GM23338 (cell line): ENCODE results near the gene OR2S2. TPM values are rescaled to one million over a fixed set of nuclear protein-coding genes. Genes with fewer than 3 reads are reported as not detected.

ENCODE experiments used
- ATAC-seq: fragments of 200-7000 bp; cut with Tn5 transposase; 3 replicates; pipeline ENCODE4 v1.9.1; 2020
- DNase-seq: peaks from one replicate; pipeline ENCODE4 v3.0.0-alpha.2; 2015; ENCODE audit warnings: low spot score
- H2AFZ ChIP-seq: fragments of 200-600 bp; sonication (generic); 2 replicates; pipeline ENCODE4 v1.8.0; 2016; ENCODE audit warnings: antibody characterized with exemption, mild to moderate bottlenecking, moderate library complexity
- H3F3A ChIP-seq: fragments of 200-600 bp; sonication (generic); replicated peaks from 2 replicates; pipeline ENCODE4 v1.8.0; 2017; ENCODE audit warnings: antibody characterized with exemption, mixed run types, low read depth
- H3K27ac ChIP-seq: fragments of 200-600 bp; sonication (generic); 2 replicates; pipeline ENCODE4 v1.6.1; 2016; ENCODE audit warnings: low read depth
- H3K27me3 ChIP-seq: fragments of 200-600 bp; sonication (generic); 2 replicates; pipeline ENCODE4 v1.8.0; 2016; ENCODE audit warnings: mild to moderate bottlenecking, mixed run types, moderate library complexity; ENCODE audit not compliant: insufficient read depth
- H3K36me3 ChIP-seq: fragments of 200-600 bp; sonication (generic); 2 replicates; pipeline ENCODE4 v1.8.0; 2016; ENCODE audit warnings: mild to moderate bottlenecking; ENCODE audit not compliant: insufficient read depth
- H3K4me1 ChIP-seq: fragments of 200-600 bp; sonication (generic); 2 replicates; pipeline ENCODE4 v1.8.0; 2016; ENCODE audit warnings: mild to moderate bottlenecking, moderate library complexity; ENCODE audit not compliant: insufficient read depth
- H3K4me2 ChIP-seq: fragments of 200-600 bp; sonication (generic); 2 replicates; pipeline ENCODE4 v1.7.1; 2017; ENCODE audit warnings: mixed run types
- H3K4me3 ChIP-seq: fragments of 200-600 bp; sonication (generic); 2 replicates; pipeline ENCODE4 v1.6.1; 2016; ENCODE audit warnings: mixed run types
- H3K79me2 ChIP-seq: fragments of 200-600 bp; sonication (generic); replicated peaks from 2 replicates; pipeline ENCODE4 v1.8.0; 2017; ENCODE audit warnings: mild to moderate bottlenecking; ENCODE audit not compliant: insufficient read depth
- H3K9me2 ChIP-seq: fragments of 200-600 bp; sonication (generic); 2 replicates; pipeline ENCODE4 v1.8.0; 2017; ENCODE audit not compliant: insufficient read depth
- H4K20me1 ChIP-seq: fragments of 200-600 bp; sonication (generic); replicated peaks from 2 replicates; pipeline ENCODE4 v1.8.0; 2017; ENCODE audit warnings: mild to moderate bottlenecking; ENCODE audit not compliant: insufficient read depth
- H3K27ac Mint-ChIP-seq: 2 replicates; pipeline ENCODE4 v1.8.0; 2020; ENCODE audit warnings: inconsistent platforms, mild to moderate bottlenecking, moderate library complexity, mixed read lengths
- H3K27me3 Mint-ChIP-seq: 3 replicates; pipeline ENCODE4 v1.8.0; 2022; ENCODE audit warnings: low read depth, mild to moderate bottlenecking, moderate library complexity, mixed read lengths, inconsistent platforms; ENCODE audit not compliant: insufficient read depth, poor library complexity
- H3K36me3 Mint-ChIP-seq: 3 replicates; pipeline ENCODE4 v1.8.0; 2021; ENCODE audit warnings: low read depth, mild to moderate bottlenecking, inconsistent platforms, moderate library complexity, mixed read lengths
- H3K4me1 Mint-ChIP-seq: 3 replicates; pipeline ENCODE4 v1.8.0; 2020; ENCODE audit warnings: mild to moderate bottlenecking, inconsistent platforms, mixed read lengths
- H3K4me3 Mint-ChIP-seq: 3 replicates; pipeline ENCODE4 v1.8.0; 2021; ENCODE audit warnings: moderate library complexity, mild to moderate bottlenecking, inconsistent platforms, mixed read lengths
- H3K9me3 Mint-ChIP-seq: 3 replicates; pipeline ENCODE4 v1.8.0; 2020; ENCODE audit warnings: moderate library complexity, mild to moderate bottlenecking, inconsistent platforms, mixed read lengths
- CREB1 ChIP-seq: fragments of 250-450 bp; sonication (Bioruptor Pico); IDR thresholded peaks from 2 replicates; pipeline ENCODE4 v1.5.0; 2020; ENCODE audit warnings: low read depth, mild to moderate bottlenecking, moderate library complexity
- CTCF ChIP-seq, 2 experiments: fragments of 200-600 bp in 1 of 2; sonication (generic) in 1 of 2; conservative IDR thresholded peaks; 2 replicates each; pipeline versions ENCODE4 v1.5.1 to v1.6.1; 2016 to 2017; ENCODE audit warnings: antibody characterized with exemption in 2 of 2, low read depth in 2 of 2, mild to moderate bottlenecking in 2 of 2, moderate library complexity in 1 of 2
- ETS1 ChIP-seq: IDR thresholded peaks from 2 replicates; pipeline ENCODE4 v1.6.1; 2016; ENCODE audit warnings: antibody characterized with exemption
- EZH2 ChIP-seq: fragments of 200-600 bp; sonication (generic); IDR thresholded peaks from one replicate; pipeline ENCODE4 v1.8.0; 2017; ENCODE audit warnings: antibody characterized with exemption, mild to moderate bottlenecking, low read depth; ENCODE audit not compliant: unreplicated experiment
- EZH2phosphoT487 ChIP-seq: fragments of 200-600 bp; sonication (generic); IDR thresholded peaks from one replicate; pipeline ENCODE4 v1.8.1; 2018; ENCODE audit warnings: antibody characterized with exemption; ENCODE audit not compliant: unreplicated experiment
- JUNB ChIP-seq: IDR thresholded peaks from one replicate; pipeline ENCODE4 v1.6.1; 2016; ENCODE audit warnings: antibody characterized with exemption; ENCODE audit not compliant: unreplicated experiment
- NANOG ChIP-seq: IDR thresholded peaks from 2 replicates; pipeline ENCODE4 v1.6.1; 2016; ENCODE audit warnings: antibody characterized with exemption, borderline replicate concordance
- POLR2AphosphoS5 ChIP-seq: IDR thresholded peaks from 2 replicates; pipeline ENCODE4 v1.6.1; 2016; ENCODE audit warnings: antibody characterized with exemption, low read depth
- REST ChIP-seq: IDR thresholded peaks from one replicate; pipeline ENCODE4 v1.6.1; 2018; ENCODE audit warnings: antibody characterized with exemption; ENCODE audit not compliant: unreplicated experiment
- STAT1 ChIP-seq: IDR thresholded peaks from one replicate; pipeline ENCODE4 v1.6.1; 2016; ENCODE audit warnings: antibody characterized with exemption; ENCODE audit not compliant: unreplicated experiment
- ZNF114 ChIP-seq: fragments of 250-450 bp; sonication (Bioruptor Pico); IDR thresholded peaks from 2 replicates; pipeline ENCODE4 v1.5.0; 2020; ENCODE audit warnings: mild to moderate bottlenecking, moderate library complexity
- ZNF331 ChIP-seq: fragments of 250-450 bp; sonication (Bioruptor Pico); IDR thresholded peaks from 2 replicates; pipeline ENCODE4 v1.5.0; 2020; ENCODE audit warnings: low read depth, mild to moderate bottlenecking, moderate library complexity
- ZNF462 ChIP-seq: fragments of 250-450 bp; sonication (Bioruptor Pico); IDR thresholded peaks from 2 replicates; pipeline ENCODE4 v1.5.0; 2020; ENCODE audit warnings: mild to moderate bottlenecking, moderate library complexity
- polyA plus RNA-seq: library from polyadenylated mRNA; unstranded; fragments of >200 nt; fragmentation: Nextera tagmentation; extraction: Ambion mirVana; gene quantifications from 2 replicates; pipeline ENCODE4 v1.2.1, GENCODE V29; 2016
- total RNA-seq: library from RNA; depleted of rRNA; stranded (reverse); fragments of >200 nt; shearing (Covaris generic); gene quantifications from 2 replicates; pipeline ENCODE4 v1.2.3, GENCODE V29; 2014

The OR2S2 gene
- total and polyA plus RNA-seq, 2 experiments from 2014 or later = not detected

GRCh38 chr9:35938474-35939356 lies 19.2 kb downstream of the OR2S2 start:
- DNase-seq (no peak), ATAC-seq (no peak)
- Histone ChIP-seq H3K36me3 (no peaks in the 10 kb centered on the region), H3K4me2 (no peak overlapping the region), H3K4me1 (no peaks in the 10 kb centered on the region), H4K20me1 (no peaks in the 10 kb centered on the region), H3K79me2 (no peaks in the 10 kb centered on the region), H3K27ac (no peak overlapping the region), H3K27me3 (peaks cover 26% of the 10 kb centered on the region), H3K9me2 (no peaks in the 10 kb centered on the region), H3F3A (no peaks in the 10 kb centered on the region), H3K4me3 (no peak overlapping the region), H2AFZ (no peak overlapping the region)
- Mint-ChIP-seq H3K27me3 (peaks cover 12% of the 10 kb centered on the region), H3K9me3 (no peaks in the 10 kb centered on the region; the same call in 2 of the 3 replicates), H3K4me3 (no peak overlapping the region), H3K27ac (no peak overlapping the region), H3K36me3 (no peaks in the 10 kb centered on the region), H3K4me1 (no peaks in the 10 kb centered on the region)
- TF ChIP-seq EZH2phosphoT487 = no peak
- TF ChIP-seq STAT1 = no peak
- TF ChIP-seq ZNF114 (CRISPR knock-in tag) = no peak
- TF ChIP-seq EZH2 = no peak
- no peak for TF ChIP-seq POLR2AphosphoS5
- TF ChIP-seq NANOG = no peak
- TF ChIP-seq REST = no peak
- TF ChIP-seq CREB1 (CRISPR knock-in tag) = no peak
- no peak for TF ChIP-seq CTCF (conservative IDR thresholded peaks at IDR 0.05; ENCODE audit: low read depth in 2 of 2)
- no peak for TF ChIP-seq ZNF462 (CRISPR knock-in tag)
- no peak for TF ChIP-seq ETS1
- no peak for TF ChIP-seq ZNF331
- no peak for TF ChIP-seq JUNB
